Dendritic cell treated with granulocyte-macrophage colony-stimulating factor and Interleukin-4, amounts not matched to agents 40 ng/mL and 50 ng/mL, for 4 days (primary cell): ENCODE measurements around the gene EPC1.
"Not testable (repeated sequence)": the region's sequence is repeated elsewhere in the genome, so short reads cannot be mapped to it uniquely, and the experiment has no call there.

Experiments used
- H3K27ac Mint-ChIP-seq: one replicate; pipeline ENCODE4 v1.8.0; 2022; ENCODE audit warnings: mild to moderate bottlenecking, mixed read lengths
- H3K27me3 Mint-ChIP-seq: one replicate; pipeline ENCODE4 v1.8.0; 2022; ENCODE audit warnings: mild to moderate bottlenecking, mixed read lengths
- H3K36me3 Mint-ChIP-seq: one replicate; pipeline ENCODE4 v1.8.0; 2022; ENCODE audit warnings: low read depth, mixed read lengths
- H3K4me1 Mint-ChIP-seq: one replicate; pipeline ENCODE4 v1.8.0; 2022; ENCODE audit warnings: low read depth, mixed read lengths
- H3K4me3 Mint-ChIP-seq: one replicate; pipeline ENCODE4 v1.8.0; 2022; ENCODE audit warnings: mild to moderate bottlenecking, moderate library complexity, mixed read lengths
- H3K9me3 Mint-ChIP-seq: one replicate; pipeline ENCODE4 v1.8.0; 2022; ENCODE audit warnings: mixed read lengths
- intact Hi-C: fragments of 100-400 bp; cut with micrococcal nuclease; formaldehyde crosslinking; loops from one replicate; pipeline ENCODE4 v1.15.0; 2022

The EPC1 gene, protein sequence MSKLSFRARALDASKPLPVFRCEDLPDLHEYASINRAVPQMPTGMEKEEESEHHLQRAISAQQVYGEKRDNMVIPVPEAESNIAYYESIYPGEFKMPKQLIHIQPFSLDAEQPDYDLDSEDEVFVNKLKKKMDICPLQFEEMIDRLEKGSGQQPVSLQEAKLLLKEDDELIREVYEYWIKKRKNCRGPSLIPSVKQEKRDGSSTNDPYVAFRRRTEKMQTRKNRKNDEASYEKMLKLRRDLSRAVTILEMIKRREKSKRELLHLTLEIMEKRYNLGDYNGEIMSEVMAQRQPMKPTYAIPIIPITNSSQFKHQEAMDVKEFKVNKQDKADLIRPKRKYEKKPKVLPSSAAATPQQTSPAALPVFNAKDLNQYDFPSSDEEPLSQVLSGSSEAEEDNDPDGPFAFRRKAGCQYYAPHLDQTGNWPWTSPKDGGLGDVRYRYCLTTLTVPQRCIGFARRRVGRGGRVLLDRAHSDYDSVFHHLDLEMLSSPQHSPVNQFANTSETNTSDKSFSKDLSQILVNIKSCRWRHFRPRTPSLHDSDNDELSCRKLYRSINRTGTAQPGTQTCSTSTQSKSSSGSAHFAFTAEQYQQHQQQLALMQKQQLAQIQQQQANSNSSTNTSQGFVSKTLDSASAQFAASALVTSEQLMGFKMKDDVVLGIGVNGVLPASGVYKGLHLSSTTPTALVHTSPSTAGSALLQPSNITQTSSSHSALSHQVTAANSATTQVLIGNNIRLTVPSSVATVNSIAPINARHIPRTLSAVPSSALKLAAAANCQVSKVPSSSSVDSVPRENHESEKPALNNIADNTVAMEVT

GRCh38 chr10:32346551-32347362, at the start of gene EPC1:
EPC1 (minus strand) TSS chr10:32347158; CDS start chr10:32346915, 243 bp downstream.
- peaks cover 2% of the 10 kb centered on the region for H3K27me3 Mint-ChIP-seq
- H3K36me3 Mint-ChIP-seq = peaks cover 22% of the 10 kb centered on the region
- H3K9me3 Mint-ChIP-seq = no peaks in the 10 kb centered on the region
- H3K4me3 Mint-ChIP-seq = peak within 1 kb of the TSS; percentile 90
- peaks cover 36% of the 10 kb centered on the region for H3K4me1 Mint-ChIP-seq
- intact Hi-C loops = loop anchor here (1.0 to 10.0 kb wide), 5 partner anchors 20 to 292 kb away; partner anchors contain the start of gene KIF5B
- peak within 1 kb of the TSS; percentile 100 for H3K27ac Mint-ChIP-seq

DNA sequence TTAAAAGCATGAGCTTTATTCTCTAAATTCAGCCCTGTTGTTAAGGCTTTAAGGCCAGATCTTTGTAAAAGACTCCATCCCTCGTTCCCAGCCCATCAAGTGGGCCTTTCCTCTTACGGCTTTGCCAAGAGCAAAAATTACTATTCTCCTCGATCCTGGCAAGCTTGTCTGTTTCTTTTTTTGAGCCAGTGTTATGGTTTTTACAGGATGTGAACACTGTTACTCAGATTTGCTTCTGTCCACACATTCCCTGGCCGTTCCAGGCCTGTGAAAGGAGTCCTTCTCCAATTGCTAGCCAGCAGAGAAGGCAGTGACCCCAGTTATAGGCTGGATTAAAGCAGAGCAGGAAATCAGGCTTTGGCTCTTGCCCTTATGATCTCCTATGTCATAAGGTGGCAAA, 47.0 kb upstream of the EPC1 start:
- Mint-ChIP-seq H3K9me3 (no peaks in the 10 kb centered on the region), H3K4me3 (no peak overlapping the region), H3K27me3 (no peaks in the 10 kb centered on the region), H3K4me1 (no peaks in the 10 kb centered on the region), H3K36me3 (no peaks in the 10 kb centered on the region), H3K27ac (no peak overlapping the region)
- intact Hi-C loops = no loop called here

DNA sequence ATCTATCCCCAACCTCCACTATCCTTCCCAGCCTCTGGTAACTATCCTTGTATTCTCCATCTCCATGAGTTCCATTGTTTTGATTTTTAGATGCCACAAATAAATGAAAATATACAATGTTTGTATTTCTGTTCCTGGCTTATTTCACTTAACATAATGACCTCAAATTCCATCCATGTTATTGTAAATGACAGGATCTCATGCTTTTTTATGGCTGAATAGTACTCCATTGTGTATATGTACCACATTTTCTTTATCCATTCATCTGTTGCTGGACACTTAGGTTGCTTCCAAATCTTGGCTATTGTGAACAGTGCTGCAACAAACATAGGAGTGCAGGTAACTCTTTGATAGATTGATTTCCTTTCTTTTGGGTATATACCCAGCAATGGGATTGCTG, 45.3 kb upstream of the EPC1 start:
- H3K36me3 Mint-ChIP-seq, intact Hi-C loops, H3K4me3 Mint-ChIP-seq, H3K27ac Mint-ChIP-seq, H3K4me1 Mint-ChIP-seq, H3K9me3 Mint-ChIP-seq, H3K27me3 Mint-ChIP-seq: not testable (repeated sequence)

DNA sequence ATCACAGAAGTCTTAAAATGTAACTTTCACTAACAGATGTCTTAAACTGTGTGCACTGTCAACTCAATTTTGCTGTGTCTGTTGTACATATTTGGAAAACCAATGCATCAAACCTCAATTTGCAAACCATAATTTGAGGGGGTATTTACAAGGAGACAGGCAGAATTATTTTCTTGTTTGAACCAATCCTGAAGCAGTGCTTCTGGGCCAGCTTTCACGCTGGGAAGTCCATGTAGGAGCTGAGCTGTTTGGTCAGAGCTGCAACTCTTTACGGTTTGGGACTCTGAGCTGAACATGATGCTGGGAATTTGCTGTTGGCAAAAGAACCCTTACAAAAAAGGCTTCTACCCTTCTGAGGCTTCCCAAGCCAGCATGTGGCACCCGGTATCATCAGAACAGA, 43.2 kb upstream of the EPC1 start:
- Mint-ChIP-seq H3K27ac (no peak overlapping the region), H3K36me3 (no peaks in the 10 kb centered on the region), H3K4me1 (peaks cover 9% of the 10 kb centered on the region), H3K9me3 (no peaks in the 10 kb centered on the region), H3K27me3 (no peaks in the 10 kb centered on the region), H3K4me3 (no peak overlapping the region)
- intact Hi-C loops = no loop called here

DNA sequence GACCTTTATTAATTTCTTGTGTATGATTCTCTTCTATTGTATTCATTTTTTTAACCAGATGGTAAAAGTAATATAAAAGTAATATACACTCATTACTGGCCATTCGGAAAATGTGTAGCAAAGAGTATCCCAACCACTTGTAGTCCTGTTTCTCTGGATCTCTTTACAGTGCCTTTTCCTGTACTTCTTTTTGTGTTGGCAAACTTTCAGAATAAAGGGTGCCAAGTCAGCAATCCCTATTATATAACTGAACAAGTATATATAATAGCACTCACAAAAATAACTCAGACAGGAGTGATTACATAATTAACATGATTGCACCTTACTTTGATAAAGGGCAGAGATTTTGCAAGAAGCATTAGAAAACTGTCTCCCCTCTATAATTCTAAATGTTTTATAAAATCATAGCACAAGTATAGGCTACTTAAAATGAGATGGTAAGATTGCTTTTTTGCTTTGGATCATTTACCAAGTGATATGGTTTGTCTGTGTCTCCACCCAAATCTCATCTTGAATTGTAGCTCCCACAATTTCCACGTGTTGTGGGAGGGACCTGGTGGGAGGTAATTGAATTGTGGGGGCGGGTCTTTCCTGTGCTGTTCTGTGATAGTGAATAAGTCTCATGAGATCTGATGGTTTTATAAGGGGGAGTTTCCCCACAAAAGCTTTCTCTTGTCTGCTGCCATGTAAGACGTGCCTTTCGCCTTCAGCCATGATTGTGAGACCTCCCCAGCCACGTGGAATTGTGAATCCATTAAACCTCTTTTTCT, 41.5 kb upstream of the EPC1 start:
- no peaks in the 10 kb centered on the region for H3K9me3 Mint-ChIP-seq
- no peak overlapping the region for H3K4me3 Mint-ChIP-seq
- H3K27ac Mint-ChIP-seq = no peak overlapping the region

DNA sequence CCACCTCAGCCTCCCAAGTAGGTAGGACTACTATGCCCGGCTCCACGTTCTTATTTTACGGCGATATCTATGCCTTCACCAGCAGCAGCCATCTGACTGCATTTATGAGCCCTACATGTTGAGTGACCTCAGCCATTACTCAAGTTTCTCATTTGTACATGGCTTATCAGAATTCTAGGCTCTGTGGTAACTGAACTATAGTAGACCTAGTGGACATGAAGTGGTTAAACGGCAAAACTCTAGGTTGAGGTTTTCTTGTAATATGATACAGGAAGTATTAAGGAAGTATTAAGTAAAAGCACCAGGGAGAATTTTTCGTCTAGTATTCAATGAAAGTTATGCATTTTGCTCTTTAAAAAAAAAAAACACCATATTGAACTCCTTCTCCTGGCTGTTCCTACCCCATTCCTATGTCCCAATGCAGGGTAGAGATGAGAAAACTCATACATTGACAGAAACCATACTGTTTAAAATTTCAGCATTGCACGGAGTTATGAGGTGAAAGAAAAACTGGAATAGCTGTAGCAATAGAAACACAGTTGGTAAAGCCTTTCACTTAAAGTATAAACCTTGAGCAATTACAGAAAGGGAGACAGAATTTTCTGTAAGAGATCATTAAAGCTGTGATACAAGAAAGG, 39.8 kb upstream of the EPC1 start:
- Mint-ChIP-seq H3K4me3 (no peak overlapping the region), H3K9me3 (no peaks in the 10 kb centered on the region), H3K27me3 (no peaks in the 10 kb centered on the region), H3K4me1 (peaks cover 9% of the 10 kb centered on the region), H3K27ac (no peak overlapping the region), H3K36me3 (no peaks in the 10 kb centered on the region)
- intact Hi-C loops = no loop called here

More for the DNA sequence above, 41.5 kb upstream of the EPC1 start:
- H3K36me3 Mint-ChIP-seq = no peaks in the 10 kb centered on the region
- H3K27me3 Mint-ChIP-seq = no peaks in the 10 kb centered on the region
- intact Hi-C loops = no loop called here
- peaks cover 9% of the 10 kb centered on the region for H3K4me1 Mint-ChIP-seq

DNA sequence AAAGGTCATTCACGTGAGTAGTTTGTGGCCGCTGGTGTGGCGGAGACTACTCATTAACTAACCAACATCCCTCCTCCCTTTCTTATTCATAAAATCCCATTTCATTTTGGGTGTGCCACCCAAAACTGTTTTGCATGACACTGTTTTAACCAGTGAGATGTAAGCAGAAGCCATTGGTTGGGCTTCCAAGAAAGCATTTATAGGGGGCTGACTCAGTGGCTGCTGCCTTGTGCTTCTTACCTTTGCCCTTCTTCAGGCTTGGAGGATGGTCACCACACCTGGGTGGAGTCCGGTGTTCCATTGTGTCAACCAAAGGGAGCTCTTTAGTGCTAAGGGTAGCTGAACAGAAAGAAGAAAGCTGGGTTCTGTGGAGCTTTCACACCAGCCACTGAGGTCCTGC, 37.2 kb upstream of the EPC1 start:
- no peaks in the 10 kb centered on the region for H3K9me3 Mint-ChIP-seq

DNA sequence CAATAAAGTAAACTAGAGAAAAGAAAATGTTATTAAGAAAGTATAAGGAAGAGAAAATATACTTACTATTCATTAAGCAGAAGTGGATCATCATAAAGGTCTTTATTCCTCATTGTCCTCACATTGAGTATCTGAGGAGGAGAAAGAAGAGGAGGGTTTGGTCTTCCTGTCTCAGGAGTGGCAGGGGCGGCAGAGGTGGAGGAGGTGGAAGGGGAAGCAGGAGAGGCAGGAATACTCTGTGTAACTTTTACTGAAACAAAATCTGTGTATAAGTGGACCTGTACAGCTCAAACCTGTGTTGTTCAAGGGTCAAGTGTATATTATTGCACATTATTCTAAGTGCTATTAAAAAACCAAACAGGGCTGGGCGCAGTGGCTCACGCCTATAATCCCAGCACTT, 34.2 kb upstream of the EPC1 start:
- intact Hi-C loops = no loop called here
- H3K9me3 Mint-ChIP-seq = no peaks in the 10 kb centered on the region
- no peak overlapping the region for H3K27ac Mint-ChIP-seq
- no peak overlapping the region for H3K4me3 Mint-ChIP-seq
- no peaks in the 10 kb centered on the region for H3K27me3 Mint-ChIP-seq
- peaks cover 6% of the 10 kb centered on the region for H3K4me1 Mint-ChIP-seq
- no peaks in the 10 kb centered on the region for H3K36me3 Mint-ChIP-seq

More for the DNA sequence above, 37.2 kb upstream of the EPC1 start:
- H3K4me1 Mint-ChIP-seq = peaks cover 15% of the 10 kb centered on the region
- no peaks in the 10 kb centered on the region for H3K36me3 Mint-ChIP-seq
- H3K27ac Mint-ChIP-seq = no peak overlapping the region
- no peak overlapping the region for H3K4me3 Mint-ChIP-seq
- intact Hi-C loops = no loop called here
- no peaks in the 10 kb centered on the region for H3K27me3 Mint-ChIP-seq

- Mint-ChIP-seq H3K4me3 (no peak overlapping the region), H3K27me3 (no peaks in the 10 kb centered on the region), H3K9me3 (no peaks in the 10 kb centered on the region), H3K4me1 (peaks cover 6% of the 10 kb centered on the region), H3K27ac (no peak overlapping the region), H3K36me3 (no peaks in the 10 kb centered on the region)
- intact Hi-C loops = loop anchor here (2.0 kb wide), 1 partner anchor 67 kb away; the partner anchor contains the start of gene CCDC7
These were observed 33.1 kb upstream of the EPC1 start for GRCh38 chr10:32379950-32380551.

- Mint-ChIP-seq H3K27ac (no peak overlapping the region), H3K27me3 (no peaks in the 10 kb centered on the region), H3K4me3 (no peak overlapping the region), H3K9me3 (no peaks in the 10 kb centered on the region), H3K4me1 (peaks cover 6% of the 10 kb centered on the region), H3K36me3 (no peaks in the 10 kb centered on the region)
- intact Hi-C loops = loop anchor here (2.0 kb wide), 1 partner anchor 67 kb away; the partner anchor contains the start of gene CCDC7
These were observed 32.5 kb upstream of the EPC1 start for GRCh38 chr10:32379318-32379949.

GRCh38 chr10:32378363-32379317, 31.7 kb upstream of the EPC1 start:
- Mint-ChIP-seq H3K4me1 (peaks cover 10% of the 10 kb centered on the region), H3K36me3 (no peaks in the 10 kb centered on the region), H3K4me3 (no peak overlapping the region), H3K9me3 (no peaks in the 10 kb centered on the region), H3K27me3 (no peaks in the 10 kb centered on the region), H3K27ac (no peak overlapping the region)
- intact Hi-C loops = loop anchor here (2.0 kb wide), 1 partner anchor 68 kb away; the partner anchor contains the start of gene CCDC7
